SU-DHL-6 (cell line): ENCODE data around the gene CRELD1.

ENCODE experiments used
- EZH2phosphoT487 ChIP-seq: fragments of 200-600 bp; sonication (generic), shearing (Covaris generic); conservative IDR thresholded peaks from 2 replicates; pipeline ENCODE4 v1.6.1; 2018; ENCODE audit warnings: mild to moderate bottlenecking, antibody characterized with exemption, low read length, moderate library complexity, mixed read lengths
- TF ChIP-seq, protein P1 (sequence below): fragments of 200-600 bp; sonication (generic); IDR thresholded peaks from one replicate; pipeline ENCODE4 v1.5.1; 2017; ENCODE audit warnings: antibody characterized with exemption, mild to moderate bottlenecking, low read length, moderate library complexity; ENCODE audit not compliant: insufficient read depth, poor library complexity, severe bottlenecking

GRCh38 chr3:9913601-9914000 lies 20.0 kb upstream of the CRELD1 start:
- TF ChIP-seq, protein P1, sequence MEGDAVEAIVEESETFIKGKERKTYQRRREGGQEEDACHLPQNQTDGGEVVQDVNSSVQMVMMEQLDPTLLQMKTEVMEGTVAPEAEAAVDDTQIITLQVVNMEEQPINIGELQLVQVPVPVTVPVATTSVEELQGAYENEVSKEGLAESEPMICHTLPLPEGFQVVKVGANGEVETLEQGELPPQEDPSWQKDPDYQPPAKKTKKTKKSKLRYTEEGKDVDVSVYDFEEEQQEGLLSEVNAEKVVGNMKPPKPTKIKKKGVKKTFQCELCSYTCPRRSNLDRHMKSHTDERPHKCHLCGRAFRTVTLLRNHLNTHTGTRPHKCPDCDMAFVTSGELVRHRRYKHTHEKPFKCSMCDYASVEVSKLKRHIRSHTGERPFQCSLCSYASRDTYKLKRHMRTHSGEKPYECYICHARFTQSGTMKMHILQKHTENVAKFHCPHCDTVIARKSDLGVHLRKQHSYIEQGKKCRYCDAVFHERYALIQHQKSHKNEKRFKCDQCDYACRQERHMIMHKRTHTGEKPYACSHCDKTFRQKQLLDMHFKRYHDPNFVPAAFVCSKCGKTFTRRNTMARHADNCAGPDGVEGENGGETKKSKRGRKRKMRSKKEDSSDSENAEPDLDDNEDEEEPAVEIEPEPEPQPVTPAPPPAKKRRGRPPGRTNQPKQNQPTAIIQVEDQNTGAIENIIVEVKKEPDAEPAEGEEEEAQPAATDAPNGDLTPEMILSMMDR = no peak
- no peak for TF ChIP-seq EZH2phosphoT487
